DND-41 (cell line): Measurements from ENCODE around the gene DNM3.

Source experiments
- ATAC-seq: fragments of 200-7000 bp; cut with Tn5 transposase; 3 replicates; pipeline ENCODE4 v1.9.1; 2021; ENCODE audit warnings: low read depth; ENCODE audit not compliant: insufficient read depth
- DNase-seq: peaks from one replicate; pipeline ENCODE4 v3.0.0-alpha.2; 2020
- H2AFZ ChIP-seq: 2 replicates; pipeline ENCODE4 v1.6.0; 2012; ENCODE audit warnings: low read depth, low read length
- H3K27ac ChIP-seq: 2 replicates; pipeline ENCODE4 v1.5.1; 2012; ENCODE audit warnings: low read length, inconsistent platforms
- H3K27me3 ChIP-seq: fragments of 200-600 bp; sonication (generic); 2 replicates; pipeline ENCODE4 v1.6.0; 2012; ENCODE audit warnings: low read length, mild to moderate bottlenecking, inconsistent platforms; ENCODE audit not compliant: insufficient read depth, poor library complexity
- H3K36me3 ChIP-seq: 2 replicates; pipeline ENCODE4 v1.5.1; 2012; ENCODE audit warnings: low read length, inconsistent platforms; ENCODE audit not compliant: insufficient read depth
- H3K4me1 ChIP-seq: 2 replicates; pipeline ENCODE4 v1.5.1; 2012; ENCODE audit warnings: mild to moderate bottlenecking, low read length; ENCODE audit not compliant: insufficient read depth
- H3K4me2 ChIP-seq: 2 replicates; pipeline ENCODE4 v1.6.0; 2012; ENCODE audit warnings: mild to moderate bottlenecking, moderate library complexity, low read length, inconsistent platforms; ENCODE audit not compliant: insufficient read depth
- H3K4me3 ChIP-seq, 2 experiments: fragments of 200-600 bp in 1 of 2; shearing (Covaris generic) in 1 of 2; 2 replicates each; pipeline ENCODE4 v1.5.1; 2012 to 2016; ENCODE audit warnings: inconsistent platforms in 2 of 2, low read length in 2 of 2, mild to moderate bottlenecking in 2 of 2, low read depth in 1 of 2, moderate library complexity in 1 of 2
- H3K79me2 ChIP-seq: 2 replicates; pipeline ENCODE4 v1.6.0; 2012; ENCODE audit warnings: low read length, inconsistent platforms; ENCODE audit not compliant: insufficient read depth
- H3K9ac ChIP-seq: 2 replicates; pipeline ENCODE4 v1.6.0; 2012; ENCODE audit warnings: low read depth, mild to moderate bottlenecking, inconsistent platforms, low read length, moderate library complexity
- H3K9me3 ChIP-seq: 2 replicates; pipeline ENCODE4 v1.5.1; 2012; ENCODE audit warnings: low read length, moderate library complexity, mild to moderate bottlenecking, inconsistent platforms; ENCODE audit not compliant: insufficient read depth, severe bottlenecking
- H4K20me1 ChIP-seq: 2 replicates; pipeline ENCODE4 v1.6.0; 2012; ENCODE audit warnings: low read length; ENCODE audit not compliant: insufficient read depth
- CTCF ChIP-seq: IDR thresholded peaks from 2 replicates; pipeline ENCODE4 v1.5.1; 2012; ENCODE audit warnings: borderline replicate concordance, low read length, moderate library complexity, mild to moderate bottlenecking; ENCODE audit not compliant: poor library complexity, severe bottlenecking; ENCODE audit errors: extremely low read depth
- EZH2 ChIP-seq: IDR thresholded peaks from 3 replicates; pipeline ENCODE4 v1.6.1; 2012; ENCODE audit warnings: borderline replicate concordance, low read depth, mild to moderate bottlenecking, moderate library complexity, low read length, inconsistent platforms; ENCODE audit not compliant: severe bottlenecking

The DNM3 gene

GRCh38 chr1:171922999-171923398 is 81.7 kb downstream of the DNM3 start:
- Histone ChIP-seq H2AFZ (no peak overlapping the region), H3K4me3 (no peak overlapping the region), H3K4me1 (no peaks in the 10 kb centered on the region), H3K27ac (no peak overlapping the region), H3K27me3 (peaks cover 3% of the 10 kb centered on the region), H3K9me3 (no peaks in the 10 kb centered on the region), H4K20me1 (no peaks in the 10 kb centered on the region), H3K4me2 (no peak overlapping the region), H3K36me3 (no peaks in the 10 kb centered on the region), H3K79me2 (no peaks in the 10 kb centered on the region), H3K9ac (no peak overlapping the region)
- no peak for ATAC-seq
- no peak for DNase-seq
- TF ChIP-seq CTCF (no peak), EZH2 (no peak)

GRCh38 chr1:171929121-171929520 is 87.8 kb downstream of the DNM3 start:
- Histone ChIP-seq H3K9ac (no peak overlapping the region), H3K4me2 (no peak overlapping the region), H3K4me3 (no peak overlapping the region), H3K36me3 (no peaks in the 10 kb centered on the region), H4K20me1 (no peaks in the 10 kb centered on the region), H3K27me3 (peaks cover 5% of the 10 kb centered on the region), H2AFZ (no peak overlapping the region), H3K79me2 (no peaks in the 10 kb centered on the region), H3K9me3 (no peaks in the 10 kb centered on the region), H3K4me1 (no peaks in the 10 kb centered on the region), H3K27ac (no peak overlapping the region)
- peak; percentile 25 for TF ChIP-seq CTCF
- no peak for TF ChIP-seq EZH2
- ATAC-seq: no peak
- no peak for DNase-seq

GRCh38 chr1:171931752-171932151 is 90.5 kb downstream of the DNM3 start:
- no peak for ATAC-seq
- TF ChIP-seq CTCF (no peak), EZH2 (no peak)
- Histone ChIP-seq H4K20me1 (no peaks in the 10 kb centered on the region), H3K4me3 (no peak overlapping the region), H3K27me3 (peaks cover 5% of the 10 kb centered on the region), H2AFZ (no peak overlapping the region), H3K79me2 (no peaks in the 10 kb centered on the region), H3K9me3 (no peaks in the 10 kb centered on the region), H3K4me2 (no peak overlapping the region), H3K27ac (no peak overlapping the region), H3K9ac (no peak overlapping the region), H3K36me3 (no peaks in the 10 kb centered on the region), H3K4me1 (no peaks in the 10 kb centered on the region)
- DNase-seq: no peak

- H3K9ac ChIP-seq: no peak overlapping the region
- no peak overlapping the region for H3K4me3 ChIP-seq
- no peaks in the 10 kb centered on the region for H3K36me3 ChIP-seq
- H3K9me3 ChIP-seq: no peaks in the 10 kb centered on the region
- ATAC-seq (no peak), DNase-seq (no peak)
- H3K27ac ChIP-seq: no peak overlapping the region
- TF ChIP-seq CTCF (no peak), EZH2 (no peak)
- H3K4me1 ChIP-seq: no peaks in the 10 kb centered on the region
- H3K27me3 ChIP-seq: peaks cover 6% of the 10 kb centered on the region
- no peaks in the 10 kb centered on the region for H4K20me1 ChIP-seq
- no peaks in the 10 kb centered on the region for H3K79me2 ChIP-seq
- no peak overlapping the region for H3K4me2 ChIP-seq
- no peak overlapping the region for H2AFZ ChIP-seq
These were observed 93.4 kb downstream of the DNM3 start for GRCh38 chr1:171934664-171935063.
